ENCODE data around the gene XAB2. TPM values are rescaled to one million over a fixed set of nuclear protein-coding genes. Genes with fewer than 3 reads are reported as not detected.
A peak's percentile ranks its signal among the peaks of the same experiment; 100 is the strongest.

The XAB2 gene
- total RNA-seq, 1 experiment from 2014 or later, result 48.0 TPM

DNA sequence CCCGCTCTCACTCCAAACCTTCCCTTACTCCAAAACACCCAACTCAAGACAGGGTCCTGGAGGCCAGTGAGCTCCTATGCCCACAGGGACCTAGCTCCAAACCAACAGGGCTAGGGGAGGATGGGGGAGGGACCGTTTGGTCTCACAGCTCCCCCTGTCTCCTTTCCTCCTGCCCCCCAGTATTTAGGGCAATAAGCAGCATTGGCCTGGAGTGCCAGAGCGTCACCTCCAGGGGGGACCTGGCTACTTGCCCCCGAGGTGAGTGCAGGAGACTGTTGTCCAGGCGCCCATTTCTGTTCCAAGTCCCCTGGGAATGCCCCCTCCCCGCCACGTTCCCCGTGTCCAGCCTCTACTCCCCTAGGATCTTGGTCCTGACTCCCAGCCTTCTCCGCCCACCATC, 40.3 kb upstream of the XAB2 start:
- Mint-ChIP-seq H3K4me1 (peaks cover 0 to 12% of the 10 kb centered on the region in 2 experiments; a peak in 3 of 4 replicates), H3K9me3 (peaks cover 0 to 7% of the 10 kb centered on the region in 2 experiments; a peak in 2 of 5 replicates), H3K27me3 (ENCODE audit: low read depth) (peaks cover 90% of the 10 kb centered on the region), H3K36me3 (ENCODE audit: insufficient read depth in 1 of 3, low read depth in 3 of 3) (no peaks in the 10 kb centered on the region; a peak in 1 of 7 replicates), H3K27ac (no peak overlapping the region), H3K4me3 (peak overlapping the region; percentile 77 to 93)
- no peak overlapping the region for H3K4ac ChIP-seq (ENCODE audit: low read depth, low read length)
- no peak overlapping the region for H4K8ac ChIP-seq (replicated peaks; ENCODE audit: insufficient read length, low read depth, low read length)
- H4K5ac ChIP-seq (ENCODE audit: insufficient read length, low read depth, low read length), result no peak overlapping the region
- peak overlapping the region; percentile 57 for H3K4me2 ChIP-seq (ENCODE audit: insufficient read depth, insufficient read length, low read length)
- no peak overlapping the region for H2BK5ac ChIP-seq (ENCODE audit: insufficient read length, low read length)
- H3K4me1 ChIP-seq (ENCODE audit: insufficient read depth, low read length), result no peaks in the 10 kb centered on the region
- WGBS (ENCODE audit: extremely low coverage, insufficient read length, low lambda C conversion rate), result no CpG with 5 or more reads among the region's 9 CpGs
- no peak overlapping the region for H3K9ac ChIP-seq (ENCODE audit: extremely low read depth, insufficient read length, low read length)
- H2AK5ac ChIP-seq (ENCODE audit: insufficient read length, low read length), result no peak overlapping the region
- no peak overlapping the region for H2BK12ac ChIP-seq (ENCODE audit: insufficient read length, low read depth, low read length)
- no peak overlapping the region for H2BK15ac ChIP-seq (ENCODE audit: low read depth, low read length)
- no peaks in the 10 kb centered on the region for H3K79me1 ChIP-seq (ENCODE audit: insufficient read depth, low read depth, low read length, poor library complexity, severe bottlenecking)
- H3K18ac ChIP-seq (ENCODE audit: insufficient read length, low read depth, low read length), result no peak overlapping the region
- no peak overlapping the region for H2BK20ac ChIP-seq (ENCODE audit: low read depth, low read length, poor library complexity, severe bottlenecking)
- peaks cover 6% of the 10 kb centered on the region for H3K23me2 ChIP-seq (ENCODE audit: insufficient read length, low read depth, low read length, poor library complexity, severe bottlenecking)
- no peak overlapping the region for H2BK120ac ChIP-seq (ENCODE audit: low read depth, low read length, poor library complexity, severe bottlenecking)
- peaks cover 2% of the 10 kb centered on the region; the same call in 1 of the 2 replicates for H3K27me3 ChIP-seq (ENCODE audit: insufficient read depth, low read length)
- H4K91ac ChIP-seq (ENCODE audit: insufficient read length, low read depth, low read length), result no peak overlapping the region
- H3K23ac ChIP-seq (ENCODE audit: insufficient read length, low read depth, low read length), result no peak overlapping the region
- H2AFZ ChIP-seq (ENCODE audit: low read length), result no peak overlapping the region
- no peak overlapping the region for H3K14ac ChIP-seq (ENCODE audit: insufficient read depth, low read length)
- H3T11ph ChIP-seq (ENCODE audit: low read length), result no peak overlapping the region
- DNase-seq, result no peak
- H3K9me3 ChIP-seq (ENCODE audit: control insufficient read depth, low read depth, low read length), result no peaks in the 10 kb centered on the region
- no peak overlapping the region for H3K27ac ChIP-seq (ENCODE audit: insufficient read length, low read depth, low read length)
- TF ChIP-seq, protein P1, sequence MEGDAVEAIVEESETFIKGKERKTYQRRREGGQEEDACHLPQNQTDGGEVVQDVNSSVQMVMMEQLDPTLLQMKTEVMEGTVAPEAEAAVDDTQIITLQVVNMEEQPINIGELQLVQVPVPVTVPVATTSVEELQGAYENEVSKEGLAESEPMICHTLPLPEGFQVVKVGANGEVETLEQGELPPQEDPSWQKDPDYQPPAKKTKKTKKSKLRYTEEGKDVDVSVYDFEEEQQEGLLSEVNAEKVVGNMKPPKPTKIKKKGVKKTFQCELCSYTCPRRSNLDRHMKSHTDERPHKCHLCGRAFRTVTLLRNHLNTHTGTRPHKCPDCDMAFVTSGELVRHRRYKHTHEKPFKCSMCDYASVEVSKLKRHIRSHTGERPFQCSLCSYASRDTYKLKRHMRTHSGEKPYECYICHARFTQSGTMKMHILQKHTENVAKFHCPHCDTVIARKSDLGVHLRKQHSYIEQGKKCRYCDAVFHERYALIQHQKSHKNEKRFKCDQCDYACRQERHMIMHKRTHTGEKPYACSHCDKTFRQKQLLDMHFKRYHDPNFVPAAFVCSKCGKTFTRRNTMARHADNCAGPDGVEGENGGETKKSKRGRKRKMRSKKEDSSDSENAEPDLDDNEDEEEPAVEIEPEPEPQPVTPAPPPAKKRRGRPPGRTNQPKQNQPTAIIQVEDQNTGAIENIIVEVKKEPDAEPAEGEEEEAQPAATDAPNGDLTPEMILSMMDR (conservative IDR thresholded peaks at IDR 0.05), result no peak
- no peak overlapping the region for H3K56ac ChIP-seq (ENCODE audit: insufficient read length, low read depth, low read length)
- H4K20me1 ChIP-seq (ENCODE audit: control insufficient read depth, insufficient read depth, insufficient read length), result no peaks in the 10 kb centered on the region
- H3K79me2 ChIP-seq (ENCODE audit: insufficient read depth, low read length), result no peaks in the 10 kb centered on the region

All from H9 (cell line).